ENCODE measurements around the gene TRMT112.

Gene TRMT112

GRCh38 chr11:64306876-64307622, 10.3 kb downstream of the TRMT112 start:
- peak in 1 of 2 experiments; percentile 28 for DNase-seq

DNA sequence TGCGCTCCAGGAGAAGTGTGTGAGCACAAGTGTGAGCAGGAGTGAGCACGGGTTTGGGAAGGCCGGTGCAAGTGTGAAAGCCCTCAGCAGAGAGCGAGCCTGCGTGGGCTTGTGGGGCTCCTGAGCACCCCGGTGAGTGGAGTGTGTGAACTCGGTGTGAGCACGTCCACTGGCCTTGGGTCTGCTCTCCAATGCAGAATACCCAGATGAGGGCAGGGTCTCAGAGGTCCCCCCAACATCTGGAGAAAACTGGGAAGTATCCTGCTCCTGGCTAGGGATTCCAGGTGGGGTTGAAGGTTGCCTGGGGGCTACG, 10.8 kb downstream of the TRMT112 start:
- no peak for DNase-seq

- peak; percentile 14 to 48 for DNase-seq
Measured at GRCh38 chr11:64305691-64306562, 11.4 kb downstream of the TRMT112 start.

DNA sequence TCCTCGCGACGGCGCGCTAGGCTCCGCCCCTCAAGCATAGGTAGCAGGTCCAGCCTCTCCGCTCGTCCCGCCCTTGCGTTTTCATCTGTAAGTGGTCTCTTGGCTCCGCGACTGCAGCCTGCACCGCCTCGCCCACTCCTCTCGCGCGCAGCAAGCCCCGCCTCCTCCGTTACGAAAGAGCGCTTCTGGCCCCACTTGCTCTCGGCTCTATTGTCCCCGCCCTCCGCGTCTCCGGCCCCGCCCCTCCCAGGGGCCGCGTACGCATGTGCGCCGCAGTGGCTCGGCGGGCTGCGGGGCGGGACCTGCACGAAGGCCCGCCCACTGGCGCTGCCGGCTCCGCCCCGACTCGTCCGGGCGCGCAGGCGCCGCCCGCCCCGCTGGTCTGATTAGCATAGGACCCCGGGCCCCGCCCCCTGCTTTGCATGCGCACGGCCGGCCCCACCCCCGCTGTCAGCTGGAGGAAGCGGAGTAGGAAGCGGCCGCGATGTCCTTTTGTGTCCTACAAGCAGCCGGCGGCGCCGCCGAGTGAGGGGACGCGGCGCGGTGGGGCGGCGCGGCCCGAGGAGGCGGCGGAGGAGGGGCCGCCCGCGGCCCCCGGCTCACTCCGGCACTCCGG, 12.2 kb downstream of the TRMT112 start, which contains the start of gene ESRRA:
ESRRA (plus strand) TSS at position 450 of the 616 bp plus-strand sequence. CDS start 1,656 bp downstream, outside the sequence.
- DNase-seq = peak; percentile 99 to 100

- peak; percentile 83 to 94 for DNase-seq
Measured at GRCh38 chr11:64304316-64305072, 12.9 kb downstream of the TRMT112 start.

GRCh38 chr11:64304032-64304315, 13.4 kb downstream of the TRMT112 start:
- no peak for DNase-seq

- no peak for DNase-seq
Measured at GRCh38 chr11:64303109-64304031, 14.0 kb downstream of the TRMT112 start.

DNA sequence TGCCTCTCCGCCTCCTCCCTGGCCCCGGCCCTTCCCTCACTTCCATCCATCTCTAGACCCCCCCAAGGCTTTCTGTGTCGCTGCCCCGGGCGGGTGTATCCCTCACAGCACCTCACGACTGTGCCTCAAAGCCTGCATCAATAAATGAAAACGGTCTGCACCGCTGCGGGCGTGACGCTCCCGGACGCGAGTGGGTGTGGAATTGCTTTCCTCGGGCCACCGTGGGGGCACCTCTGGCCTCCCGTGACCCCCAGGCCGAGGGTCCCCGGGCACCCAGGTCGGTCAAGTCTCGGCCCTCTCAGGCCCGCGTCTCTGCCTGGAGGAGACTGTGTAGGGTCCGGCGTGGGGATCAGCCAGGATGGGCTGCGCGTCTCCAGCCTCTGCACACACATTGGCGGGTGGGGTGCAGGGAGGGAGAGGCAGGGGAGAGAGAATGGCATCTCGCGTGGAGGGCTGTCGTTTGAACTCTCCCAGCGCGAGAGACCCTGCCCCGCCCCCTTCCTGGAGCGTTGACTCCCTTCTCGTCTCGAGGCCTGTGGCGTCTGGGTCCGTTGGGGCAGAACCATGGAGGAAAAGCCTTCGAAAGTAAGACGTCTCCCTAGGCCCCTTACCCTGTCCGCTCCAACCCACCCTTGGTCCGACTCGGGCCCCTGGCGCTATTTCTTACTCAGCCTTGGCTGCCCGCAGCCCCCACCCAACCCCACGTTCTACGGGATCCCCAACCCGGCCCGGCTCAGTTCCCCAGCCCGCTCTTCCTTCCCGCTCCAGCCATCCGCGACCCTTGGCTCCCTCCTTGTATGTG, 17.3 kb downstream of the TRMT112 start, which contains the start of gene CATSPERZ:
CATSPERZ (plus strand) TSS at position 512 of the 802 bp plus-strand sequence; CDS start at position 565, 53 bp downstream.
- DNase-seq = no peak

GRCh38 chr11:64298966-64299846, 18.2 kb downstream of the TRMT112 start:
- DNase-seq = no peak

DNA sequence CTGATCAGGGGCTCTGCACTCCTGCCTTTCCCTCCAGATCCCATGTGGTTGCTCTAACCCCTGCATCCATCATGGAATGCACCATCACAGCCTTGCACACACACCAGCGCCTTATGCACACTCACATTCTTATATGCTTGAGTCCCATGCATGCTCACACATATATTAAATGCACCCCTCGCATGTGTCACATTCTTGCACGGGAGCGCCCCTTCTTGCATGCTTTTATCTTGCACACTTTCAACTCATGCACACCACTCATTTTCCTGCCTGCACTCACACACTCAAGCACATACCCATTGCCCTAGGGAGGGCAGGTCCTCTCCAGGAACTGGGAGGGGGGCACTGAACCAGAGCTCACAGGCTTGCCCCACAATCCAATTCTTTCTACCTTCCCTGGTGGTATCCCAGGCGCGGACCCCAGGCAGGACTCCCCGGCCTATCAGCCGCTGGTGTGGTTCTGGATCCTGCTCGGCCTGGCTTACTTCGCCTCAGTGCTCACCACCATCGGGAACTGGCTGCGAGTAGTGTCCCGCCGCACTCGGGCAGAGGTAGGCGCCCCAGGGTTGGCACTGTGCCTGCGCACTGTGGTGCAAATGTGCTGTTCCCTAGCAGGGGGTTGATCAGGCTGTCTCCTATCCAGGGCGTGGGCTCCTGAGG, 19.5 kb downstream of the TRMT112 start:
- peak in 1 of 2 experiments; percentile 46 for DNase-seq

DNA sequence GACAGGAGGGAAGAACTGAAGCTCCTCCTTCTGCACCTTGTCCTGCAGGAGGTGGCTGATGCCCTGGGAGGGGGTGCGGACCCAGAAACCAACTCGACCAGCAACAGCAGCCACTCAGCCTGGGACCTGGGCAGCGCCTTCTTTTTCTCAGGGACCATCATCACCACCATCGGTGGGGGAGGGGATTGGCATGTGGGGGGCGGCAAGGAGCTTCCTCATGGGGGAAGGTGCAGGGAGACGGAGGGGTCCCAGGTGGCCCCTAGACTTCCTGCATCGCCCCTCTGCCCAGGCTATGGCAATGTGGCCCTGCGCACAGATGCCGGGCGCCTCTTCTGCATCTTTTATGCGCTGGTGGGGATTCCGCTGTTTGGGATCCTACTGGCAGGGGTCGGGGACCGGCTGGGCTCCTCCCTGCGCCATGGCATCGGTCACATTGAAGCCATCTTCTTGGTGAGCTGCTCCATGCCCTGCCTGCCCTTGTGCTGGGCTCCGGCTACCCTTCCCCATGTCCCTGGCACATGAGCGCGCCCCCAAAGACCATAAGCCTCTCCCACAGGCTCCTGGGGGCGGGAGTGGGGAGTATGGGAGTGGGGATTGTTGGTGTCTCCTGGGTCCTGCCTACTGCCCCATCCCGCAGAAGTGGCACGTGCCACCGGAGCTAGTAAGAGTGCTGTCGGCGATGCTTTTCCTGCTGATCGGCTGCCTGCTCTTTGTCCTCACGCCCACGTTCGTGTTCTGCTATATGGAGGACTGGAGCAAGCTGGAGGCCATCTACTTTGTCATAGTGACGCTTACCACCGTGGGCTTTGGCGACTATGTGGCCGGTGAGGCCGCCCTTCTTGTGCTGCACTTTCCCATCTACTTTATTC, 20.3 kb downstream of the TRMT112 start:
- DNase-seq = no peak

- DNase-seq = no peak
Measured at GRCh38 chr11:64296236-64296635, 21.1 kb downstream of the TRMT112 start.

DNA sequence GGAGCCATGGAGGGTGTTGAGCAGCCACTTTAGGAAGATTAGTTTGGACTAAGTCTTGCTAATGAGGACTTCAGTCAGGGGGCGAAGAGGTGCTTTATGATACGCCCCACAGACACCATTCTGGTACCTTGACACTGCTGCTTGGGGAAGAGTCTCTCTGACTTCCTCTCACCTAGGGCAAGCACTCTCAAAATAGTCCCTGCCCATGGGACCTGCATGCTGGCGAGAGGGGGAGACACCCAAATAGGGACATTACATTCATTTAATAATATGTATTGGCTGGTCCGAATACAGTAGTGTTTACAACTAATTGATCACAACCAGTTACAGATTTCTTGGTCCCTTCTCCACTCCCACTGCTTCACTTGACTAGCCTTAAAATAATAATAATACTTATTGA, 21.6 kb downstream of the TRMT112 start:
- no peak for DNase-seq

GRCh38 chr11:64294774-64295173, 22.6 kb downstream of the TRMT112 start:
- no peak for DNase-seq

GRCh38 chr11:64292460-64293254, 24.7 kb downstream of the TRMT112 start:
- no peak for DNase-seq

DNA sequence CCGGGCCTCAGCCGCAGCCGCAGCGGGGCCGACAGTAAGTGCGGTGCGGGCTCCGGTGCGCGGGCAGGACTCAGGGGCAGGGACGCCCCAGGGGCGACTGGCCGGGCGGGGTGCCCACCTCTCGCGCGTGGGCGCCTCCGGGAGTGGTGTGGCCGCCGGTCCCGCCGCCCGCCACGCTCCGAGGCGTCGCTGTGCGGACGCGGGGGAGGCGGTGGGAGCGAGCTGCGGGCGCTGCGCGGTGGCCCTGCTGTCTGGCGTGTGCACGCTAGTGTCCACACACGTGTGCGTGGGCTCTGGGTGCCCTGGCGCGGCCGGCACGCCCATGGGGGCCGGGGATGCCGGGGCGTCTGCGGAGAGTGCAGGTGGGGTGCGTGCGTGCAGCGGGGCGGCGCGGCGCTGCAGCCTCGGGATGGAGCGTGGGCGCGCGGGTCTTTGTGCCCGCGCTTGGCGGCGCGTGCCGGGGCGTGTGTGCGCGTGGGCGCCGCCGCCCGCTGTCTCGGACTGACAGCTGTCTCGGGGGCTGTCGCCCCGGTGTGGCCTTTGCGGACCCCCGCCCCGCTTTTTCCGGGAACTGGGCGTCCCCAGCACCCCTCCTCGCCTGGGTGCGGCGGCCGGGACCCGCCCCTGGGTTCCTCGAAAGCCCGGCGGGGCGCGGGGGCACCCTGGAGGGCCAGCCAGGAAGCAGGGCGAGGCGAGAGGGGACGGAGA, 25.5 kb downstream of the TRMT112 start:
- DNase-seq = no peak

Measured in NCI-H446 (cell line).